Measurements from ENCODE around the gene DCT.
A peak's percentile ranks its signal among the peaks of the same experiment; 100 is the strongest.
"Not testable (repeated sequence)": the region's sequence is repeated elsewhere in the genome, so short reads cannot be mapped to it uniquely, and the experiment has no call there.

Gene DCT

GRCh38 chr13:94479616-94480015 lies at the start of gene DCT:
TSS of gene DCT (minus strand) at chr13:94479682. CDS start at chr13:94479255, 427 bp downstream.
- peak within 1 kb of the TSS; percentile 6 for H3K27ac Mint-ChIP-seq
- H3K9me3 Mint-ChIP-seq = peaks cover 3% of the 10 kb centered on the region
- TF ChIP-seq, protein P1, sequence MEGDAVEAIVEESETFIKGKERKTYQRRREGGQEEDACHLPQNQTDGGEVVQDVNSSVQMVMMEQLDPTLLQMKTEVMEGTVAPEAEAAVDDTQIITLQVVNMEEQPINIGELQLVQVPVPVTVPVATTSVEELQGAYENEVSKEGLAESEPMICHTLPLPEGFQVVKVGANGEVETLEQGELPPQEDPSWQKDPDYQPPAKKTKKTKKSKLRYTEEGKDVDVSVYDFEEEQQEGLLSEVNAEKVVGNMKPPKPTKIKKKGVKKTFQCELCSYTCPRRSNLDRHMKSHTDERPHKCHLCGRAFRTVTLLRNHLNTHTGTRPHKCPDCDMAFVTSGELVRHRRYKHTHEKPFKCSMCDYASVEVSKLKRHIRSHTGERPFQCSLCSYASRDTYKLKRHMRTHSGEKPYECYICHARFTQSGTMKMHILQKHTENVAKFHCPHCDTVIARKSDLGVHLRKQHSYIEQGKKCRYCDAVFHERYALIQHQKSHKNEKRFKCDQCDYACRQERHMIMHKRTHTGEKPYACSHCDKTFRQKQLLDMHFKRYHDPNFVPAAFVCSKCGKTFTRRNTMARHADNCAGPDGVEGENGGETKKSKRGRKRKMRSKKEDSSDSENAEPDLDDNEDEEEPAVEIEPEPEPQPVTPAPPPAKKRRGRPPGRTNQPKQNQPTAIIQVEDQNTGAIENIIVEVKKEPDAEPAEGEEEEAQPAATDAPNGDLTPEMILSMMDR (IDR thresholded peaks at IDR 0.05) = no peak
- H3K36me3 Mint-ChIP-seq (ENCODE audit: low read depth) = no peaks in the 10 kb centered on the region
- no peak for DNase-seq
- no peaks in the 10 kb centered on the region for H3K27me3 Mint-ChIP-seq (ENCODE audit: low read depth, poor library complexity)
- H3K4me3 Mint-ChIP-seq = no peak within 1 kb of the TSS
- H3K4me1 Mint-ChIP-seq = peaks cover 12% of the 10 kb centered on the region

- DNase-seq; H3K27ac Mint-ChIP-seq; H3K36me3 Mint-ChIP-seq (ENCODE audit: low read depth): not testable (repeated sequence)
Observed at GRCh38 chr13:94526956-94527355, 47.5 kb upstream of the DCT start.

GRCh38 chr13:94525781-94526180 lies 46.3 kb upstream of the DCT start:
- H3K36me3 Mint-ChIP-seq (ENCODE audit: low read depth) = no peaks in the 10 kb centered on the region
- H3K27me3 Mint-ChIP-seq (ENCODE audit: low read depth, poor library complexity) = peaks cover 4% of the 10 kb centered on the region
- H3K27ac Mint-ChIP-seq = no peak overlapping the region
- H3K9me3 Mint-ChIP-seq = peaks cover 33% of the 10 kb centered on the region
- no peak for DNase-seq
- no peak overlapping the region for H3K4me3 Mint-ChIP-seq
- H3K4me1 Mint-ChIP-seq = no peaks in the 10 kb centered on the region
- TF ChIP-seq, protein P1 (IDR thresholded peaks at IDR 0.05) = no peak

More at GRCh38 chr13:94526956-94527355, 47.5 kb upstream of the DCT start:
- H3K4me3 Mint-ChIP-seq; H3K27me3 Mint-ChIP-seq (ENCODE audit: low read depth, poor library complexity); H3K4me1 Mint-ChIP-seq: not testable (repeated sequence)
- H3K9me3 Mint-ChIP-seq = peaks cover 40% of the 10 kb centered on the region

GRCh38 chr13:94524407-94524806 lies 44.9 kb upstream of the DCT start:
- Mint-ChIP-seq H3K4me1 (no peaks in the 10 kb centered on the region), H3K4me3 (no peak overlapping the region), H3K9me3 (peaks cover 22% of the 10 kb centered on the region), H3K36me3 (ENCODE audit: low read depth) (no peaks in the 10 kb centered on the region), H3K27ac (no peak overlapping the region), H3K27me3 (ENCODE audit: low read depth, poor library complexity) (no peaks in the 10 kb centered on the region)
- no peak for DNase-seq
- TF ChIP-seq, protein P1 (IDR thresholded peaks at IDR 0.05) = no peak

DNA sequence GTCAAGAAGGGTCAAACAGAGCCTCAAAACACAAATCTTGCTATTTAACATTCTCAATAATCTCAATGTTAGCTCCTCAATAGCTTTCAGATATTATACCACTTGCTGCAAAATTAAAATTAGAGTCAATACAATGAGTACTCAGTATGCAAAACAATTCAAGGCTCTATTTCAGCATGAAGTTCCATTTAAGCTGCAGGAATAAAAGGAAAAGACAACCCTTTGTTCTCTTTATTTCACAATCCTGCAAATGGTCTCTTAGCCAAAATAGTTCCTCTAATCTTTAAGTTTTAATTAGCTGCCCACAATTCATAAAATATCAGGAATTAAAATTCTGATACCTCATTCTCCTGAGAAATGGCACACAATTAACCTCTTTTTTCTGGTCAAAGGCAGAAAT lies 40.5 kb upstream of the DCT start:
- TF ChIP-seq, protein P1 (IDR thresholded peaks at IDR 0.05) = no peak
- peaks cover 19% of the 10 kb centered on the region for H3K9me3 Mint-ChIP-seq

GRCh38 chr13:94516456-94516855 lies 37.0 kb upstream of the DCT start:
- TF ChIP-seq, protein P1 (IDR thresholded peaks at IDR 0.05) = no peak
- Mint-ChIP-seq H3K27me3 (ENCODE audit: low read depth, poor library complexity) (peaks cover 4% of the 10 kb centered on the region), H3K4me1 (no peaks in the 10 kb centered on the region), H3K4me3 (no peak overlapping the region), H3K9me3 (peaks cover 14% of the 10 kb centered on the region), H3K27ac (no peak overlapping the region), H3K36me3 (ENCODE audit: low read depth) (no peaks in the 10 kb centered on the region)
- no peak for DNase-seq

More for the DNA sequence above, 40.5 kb upstream of the DCT start:
- H3K36me3 Mint-ChIP-seq (ENCODE audit: low read depth) = no peaks in the 10 kb centered on the region
- H3K4me1 Mint-ChIP-seq = no peaks in the 10 kb centered on the region
- no peaks in the 10 kb centered on the region for H3K27me3 Mint-ChIP-seq (ENCODE audit: low read depth, poor library complexity)
- H3K27ac Mint-ChIP-seq = no peak overlapping the region
- no peak for DNase-seq
- H3K4me3 Mint-ChIP-seq = no peak overlapping the region
